B cell (primary cell): ENCODE measurements around the gene NIN. TPM values are rescaled to one million over a fixed set of nuclear protein-coding genes. Genes with fewer than 3 reads are reported as not detected.

Experiments
- ATAC-seq: fragments of 200-7000 bp; cut with Tn5 transposase; one replicate; pipeline ENCODE4 v1.10.0; 2021; ENCODE audit warnings: low read depth, mild to moderate bottlenecking, moderate number of reproducible peaks, moderate library complexity
- CTCF ChIA-PET: fragments of 350-600 bp; sonication (Branson Sonifier 250); formaldehyde crosslinking; loops from one replicate; lab custom pipeline; 2021; ENCODE audit warnings: antibody characterized with exemption, inconsistent platforms; lab: Charles Lee
- POLR2A ChIA-PET: fragments of 350-600 bp; sonication (Branson Sonifier 250); formaldehyde crosslinking; loops from one replicate; lab custom pipeline; 2021; ENCODE audit warnings: antibody characterized with exemption; lab: Charles Lee
- DNase-seq: peaks from one replicate; pipeline ENCODE4 v3.0.0; 2013
- H2AFZ ChIP-seq: 2 replicates; pipeline ENCODE4 v1.6.1; 2012; ENCODE audit warnings: mild to moderate bottlenecking, low read depth, low read length; ENCODE audit not compliant: insufficient read depth, poor library complexity, severe bottlenecking
- H3K27ac ChIP-seq, 2 donors: 1 replicate in 1 of 2; 2 replicates in 1 of 2; pipeline ENCODE4 v1.5.1; 2012 to 2013; ENCODE audit warnings: low read length in 2 of 2, mild to moderate bottlenecking in 2 of 2, moderate library complexity in 1 of 2
- H3K27me3 ChIP-seq, 4 experiments: fragments of 200-600 bp in 1 of 4; sonication (generic) in 1 of 4; replicated peaks in 1 of 4; 1 replicate in 2 of 4; 2 replicates in 2 of 4; pipeline versions ENCODE4 v1.6.1 to v1.7.0; 2013 to 2016; ENCODE audit warnings: low read length in 3 of 4, mild to moderate bottlenecking in 2 of 4, mixed read lengths in 1 of 4, moderate library complexity in 1 of 4; ENCODE audit not compliant: insufficient read depth in 4 of 4, control insufficient read depth in 3 of 4; ENCODE audit errors: control extremely low read depth in 1 of 4
- H3K36me3 ChIP-seq, 2 experiments: replicated peaks in 1 of 2; 1 replicate in 1 of 2; 2 replicates in 1 of 2; pipeline versions ENCODE4 v1.6.1 to v1.7.1; 2013; ENCODE audit warnings: low read length in 1 of 2; ENCODE audit not compliant: insufficient read depth in 2 of 2, control insufficient read depth in 1 of 2; ENCODE audit errors: control extremely low read depth in 1 of 2, extremely low read depth in 1 of 2
- H3K4me1 ChIP-seq, 2 donors: fragments of 200-600 bp in 1 of 2; sonication (generic) in 1 of 2; 1 replicate in 1 of 2; 2 replicates in 1 of 2; pipeline versions ENCODE4 v1.5.1 to v1.6.1; 2013 to 2017; ENCODE audit warnings: low read length in 2 of 2; ENCODE audit not compliant: control insufficient read depth in 2 of 2, insufficient read depth in 2 of 2
- H3K4me2 ChIP-seq: replicated peaks from 2 replicates; pipeline ENCODE3; 2012; ENCODE audit warnings: mild to moderate bottlenecking, low read depth, low read length; ENCODE audit not compliant: poor library complexity, severe bottlenecking
- H3K4me3 ChIP-seq, 5 experiments: fragments of 200-600 bp in 1 of 5; sonication (generic) in 1 of 5; 1 replicate in 3 of 5; 2 replicates in 2 of 5; pipeline versions ENCODE4 v1.5.1 to v1.7.0; 2011 to 2016; ENCODE audit warnings: low read length in 4 of 5, mild to moderate bottlenecking in 4 of 5, low read depth in 2 of 5, control low read depth in 1 of 5, moderate library complexity in 1 of 5; ENCODE audit not compliant: insufficient read depth in 1 of 5; ENCODE audit errors: control extremely low read depth in 1 of 5, extremely low read depth in 1 of 5
- H3K79me2 ChIP-seq: fragments of 200-600 bp; sonication (generic); one replicate; pipeline ENCODE4 v1.6.0; 2016; ENCODE audit warnings: low read length; ENCODE audit not compliant: control insufficient read depth, insufficient read depth
- H3K9ac ChIP-seq: fragments of 200-600 bp; sonication (generic); 2 replicates; pipeline ENCODE4 v1.6.1; 2017; ENCODE audit warnings: mild to moderate bottlenecking, low read length, moderate library complexity
- H3K9me3 ChIP-seq, 3 donors: one replicate each; pipeline versions ENCODE4 v1.6.1 to v1.7.1; 2013; ENCODE audit warnings: low read length in 2 of 3; ENCODE audit not compliant: control insufficient read depth in 2 of 3, insufficient read depth in 1 of 3; ENCODE audit errors: control extremely low read depth in 1 of 3
- H4K20me1 ChIP-seq: 2 replicates; pipeline ENCODE4 v1.6.0; 2012; ENCODE audit warnings: mild to moderate bottlenecking, low read length; ENCODE audit not compliant: insufficient read depth, control insufficient read depth, poor library complexity, severe bottlenecking
- H3K27ac Mint-ChIP-seq: one replicate; pipeline ENCODE4 v1.8.0; 2021; ENCODE audit warnings: mixed read lengths
- H3K27me3 Mint-ChIP-seq: one replicate; pipeline ENCODE4 v1.8.0; 2021; ENCODE audit warnings: mixed read lengths
- H3K4me1 Mint-ChIP-seq: one replicate; pipeline ENCODE4 v1.8.0; 2021; ENCODE audit warnings: mixed read lengths
- H3K4me3 Mint-ChIP-seq: one replicate; pipeline ENCODE4 v1.8.0; 2021; ENCODE audit warnings: mixed read lengths
- H3K9me3 Mint-ChIP-seq: one replicate; pipeline ENCODE4 v1.8.0; 2022; ENCODE audit warnings: mixed read lengths; ENCODE audit not compliant: insufficient read depth
- CTCF ChIP-seq: fragments of 200-600 bp; IDR thresholded peaks from one replicate; pipeline ENCODE4 v1.8.0; 2022; ENCODE audit warnings: antibody characterized with exemption, mild to moderate bottlenecking
- EZH2 ChIP-seq: IDR thresholded peaks from 2 replicates; pipeline ENCODE4 v1.6.1; 2012; ENCODE audit warnings: borderline replicate concordance, low read depth, mild to moderate bottlenecking, moderate library complexity, low read length; ENCODE audit not compliant: insufficient read depth, poor library complexity, severe bottlenecking
- WGBS: methylation state at CpG from one replicate; pipeline ENCODE4 v1.1.5; 2013; ENCODE audit warnings: missing lambda C conversion rate; ENCODE audit not compliant: insufficient coverage; 5-methylcytosine and 5-hydroxymethylcytosine counted together
- intact Hi-C: fragments of 100-400 bp; cut with micrococcal nuclease; formaldehyde crosslinking; loops from one replicate; pipeline ENCODE4 v1.10.0; 2022
- polyA plus RNA-seq: library from polyadenylated mRNA; depleted of rRNA; stranded (reverse); fragments of >200 nt; gene quantifications from 2 replicates; pipeline ENCODE4 v1.2.3, GENCODE V29; 2012
- total RNA-seq, 2 donors: library from RNA; stranded (reverse); fragments of 120-200 nt in 1 of 2; gene quantifications; 1 replicate in 1 of 2; 2 replicates in 1 of 2; pipeline versions ENCODE4 v1.2.3 to v1.2.4, GENCODE V29; 2013 to 2022

NIN gene
- total and polyA plus RNA-seq, 2 donors (not counting 1 experiment from before 2014, with no cell fraction given): 25.4 to 219 TPM

GRCh38 chr14:50864946-50865345 is 34.0 kb upstream of the NIN start:
- Histone ChIP-seq H3K36me3 (no peaks in the 10 kb centered on the region), H3K79me2 (no peaks in the 10 kb centered on the region), H3K27ac (no peak overlapping the region), H3K9me3 (no peaks in the 10 kb centered on the region), H3K4me1 (peaks cover 3 to 4% of the 10 kb centered on the region in 2 donors), H2AFZ (no peak overlapping the region), H3K9ac (no peak overlapping the region), H3K4me3 (no peak overlapping the region), H3K4me2 (no peak overlapping the region), H4K20me1 (no peaks in the 10 kb centered on the region), H3K27me3 (peaks cover 0 to 22% (median 10%) of the 10 kb centered on the region in 4 experiments)
- H3K27me3 Mint-ChIP-seq: peaks cover 37% of the 10 kb centered on the region
- intact Hi-C loops: no loop called here
- H3K9me3 Mint-ChIP-seq: no peaks in the 10 kb centered on the region
- no CpG with 5 or more reads among the region's 5 CpGs for WGBS
- DNase-seq (no peak), ATAC-seq (no peak)
- CTCF ChIA-PET: interaction anchor here (1.0 to 12.4 kb wide), 5 partner anchors 19 to 266 kb away, joined by 3 to 258 read pairs (median 4); no protein-coding TSS in a partner anchor
- POLR2A ChIA-PET: no interaction called here
- no peak overlapping the region for H3K4me3 Mint-ChIP-seq
- no peak for TF ChIP-seq EZH2
- no peak for TF ChIP-seq CTCF
- H3K4me1 Mint-ChIP-seq: peaks cover 6% of the 10 kb centered on the region
- no peak overlapping the region for H3K27ac Mint-ChIP-seq

- Histone ChIP-seq H3K27ac (no peak overlapping the region), H3K4me3 (no peak overlapping the region), H4K20me1 (no peaks in the 10 kb centered on the region), H3K9me3 (no peaks in the 10 kb centered on the region), H3K27me3 (peaks cover 0 to 15% (median 6%) of the 10 kb centered on the region in 4 experiments), H3K79me2 (no peaks in the 10 kb centered on the region), H3K4me2 (no peak overlapping the region), H2AFZ (no peak overlapping the region), H3K9ac (no peak overlapping the region), H3K4me1 (peaks cover 7 to 11% of the 10 kb centered on the region in 2 donors), H3K36me3 (no peaks in the 10 kb centered on the region)
- POLR2A ChIA-PET: no interaction called here
- Mint-ChIP-seq H3K27ac (no peak overlapping the region), H3K27me3 (peaks cover 29% of the 10 kb centered on the region), H3K9me3 (no peaks in the 10 kb centered on the region), H3K4me1 (peaks cover 10% of the 10 kb centered on the region), H3K4me3 (no peak overlapping the region)
- intact Hi-C loops: no loop called here
- TF ChIP-seq EZH2 (no peak), CTCF (no peak)
- ATAC-seq (no peak), DNase-seq (no peak)
- CTCF ChIA-PET: interaction anchor here (1.0 to 12.4 kb wide), 5 partner anchors 75 to 265 kb away, joined by 3 to 258 read pairs (median 4); no protein-coding TSS in a partner anchor
These were observed 33.3 kb upstream of the NIN start for GRCh38 chr14:50864237-50864636.
